ENCODE measurements around the gene CAB39L.

DNA sequence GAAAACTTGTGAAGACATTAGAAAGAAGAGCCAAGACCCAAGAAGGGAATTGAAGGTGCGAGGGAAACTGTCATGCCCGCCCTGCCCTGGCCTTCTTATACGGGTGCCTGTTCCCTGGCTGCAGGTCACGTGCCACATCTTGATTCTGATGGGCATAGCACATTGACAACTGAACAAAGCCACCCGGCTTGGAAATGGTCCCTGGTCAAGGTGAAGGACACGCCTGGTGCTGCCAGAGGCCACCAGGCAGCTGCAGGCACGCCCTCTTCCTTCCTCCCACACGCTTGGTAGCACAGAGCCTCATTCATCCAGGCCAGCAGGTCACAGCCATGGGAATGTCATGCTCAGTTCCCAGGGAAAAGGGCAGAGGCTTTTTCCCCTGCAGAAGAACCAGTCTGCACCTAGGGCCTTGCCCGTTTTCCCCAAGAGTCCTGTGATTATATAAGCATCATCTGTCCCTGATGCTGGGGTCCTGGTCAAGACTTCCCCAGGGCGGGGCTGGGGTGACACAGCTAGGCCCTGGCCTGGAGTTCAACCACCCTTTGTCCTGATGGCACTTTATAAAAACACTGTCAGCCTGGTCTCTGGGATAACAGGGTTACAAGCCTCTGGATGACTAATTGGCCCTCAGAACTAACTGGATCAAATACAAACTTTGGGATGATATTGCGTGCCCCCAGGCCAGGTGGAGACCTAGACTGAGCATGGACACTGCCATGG lies 140.2 kb downstream of the CAB39L start:
- TF ChIP-seq REST (IDR thresholded peaks at IDR 0.05; ENCODE audit: low read depth): no peak
- no peak for TF ChIP-seq YY1 (IDR thresholded peaks at IDR 0.05; ENCODE audit: low read depth)
- TF ChIP-seq NFIC (IDR thresholded peaks at IDR 0.05): no peak
- TF ChIP-seq CREB1 (IDR thresholded peaks at IDR 0.05; ENCODE audit: low read depth): no peak

Measured in Ishikawa (cell line).